Measurements from ENCODE around the gene TRIM33.
A peak's percentile ranks its signal among the peaks of the same experiment; 100 is the strongest.
"Not testable (repeated sequence)": the region's sequence is repeated elsewhere in the genome, so short reads cannot be mapped to it uniquely, and the experiment has no call there.

TRIM33 gene

DNA sequence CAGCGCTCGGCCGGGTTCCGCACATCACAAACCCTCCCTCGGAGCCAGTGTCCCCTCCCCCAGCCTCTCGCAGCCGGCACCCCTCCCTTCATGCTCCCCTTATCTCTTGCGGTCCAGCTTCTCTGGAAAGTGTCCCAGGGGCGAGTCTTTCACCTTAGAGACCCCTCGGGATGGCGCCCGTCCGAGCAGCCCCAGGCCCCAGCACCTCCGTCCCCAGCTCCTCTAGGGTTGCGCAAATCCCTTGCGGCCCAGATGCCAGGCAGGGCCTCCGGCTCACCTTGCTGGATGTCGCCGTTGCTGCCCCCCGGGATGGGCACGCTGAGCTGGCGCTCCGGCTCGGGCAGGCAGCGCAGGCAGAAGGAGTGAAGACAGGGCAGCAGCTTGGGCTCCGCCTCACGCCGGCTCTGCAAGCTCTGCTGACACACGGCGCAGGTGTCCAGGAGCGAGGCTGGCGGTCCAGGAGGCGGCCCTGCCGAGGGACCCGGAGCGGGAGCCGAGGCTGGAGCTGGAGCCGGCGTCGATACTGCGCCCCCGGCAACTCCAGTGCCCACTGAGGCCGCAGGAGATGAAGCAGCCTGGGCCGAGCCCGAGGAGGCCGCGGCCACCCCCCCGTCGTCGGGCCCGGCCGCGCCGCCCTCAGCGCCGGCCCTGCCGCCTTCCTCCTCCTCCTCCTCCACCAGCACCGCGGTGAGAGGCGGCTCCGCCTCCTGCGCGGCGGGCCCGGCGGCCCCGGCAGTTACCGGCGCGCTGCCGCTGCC, 550 bp downstream of the TRIM33 start:
- DNase-seq (ENCODE audit: low read depth in 2 of 2) = peak in 1 of 2 donors; percentile 13

GRCh38 chr1:114509596-114510273, 1.3 kb downstream of the TRIM33 start:
- no peak for DNase-seq (ENCODE audit: low read depth in 2 of 2)

DNA sequence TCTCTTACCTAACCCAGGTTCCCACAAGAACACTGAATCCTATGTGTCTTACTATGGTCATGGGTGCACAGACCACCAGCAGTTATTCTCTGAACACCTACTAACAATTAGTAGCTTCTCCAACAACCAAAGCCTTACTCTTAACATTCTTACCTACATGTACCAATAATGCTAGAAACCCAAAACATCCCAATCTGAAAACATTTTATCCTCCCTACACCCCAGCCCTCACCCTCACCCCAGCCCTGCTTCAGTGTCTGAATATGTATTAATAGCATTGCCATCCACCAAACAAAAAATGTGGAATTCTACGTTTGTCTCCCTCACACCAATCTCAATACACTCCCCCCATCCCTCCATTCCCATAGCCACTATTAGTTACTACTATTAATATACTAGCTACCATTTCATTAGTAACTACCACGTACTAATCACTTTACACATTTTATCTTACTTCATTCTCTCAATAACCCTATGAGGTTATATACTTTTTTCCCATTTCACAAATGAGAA, 2.6 kb downstream of the TRIM33 start:
- no peak for DNase-seq (ENCODE audit: low read depth in 2 of 2)

- no peak for DNase-seq (ENCODE audit: low read depth in 2 of 2)
Measured at GRCh38 chr1:114507513-114507912, 3.5 kb downstream of the TRIM33 start.

GRCh38 chr1:114505148-114505561, 5.8 kb downstream of the TRIM33 start:
- no peak for DNase-seq (ENCODE audit: low read depth in 2 of 2)

- no peak for DNase-seq (ENCODE audit: low read depth in 2 of 2)
Measured at GRCh38 chr1:114503916-114504422, 7.0 kb downstream of the TRIM33 start.

- DNase-seq (ENCODE audit: low read depth in 2 of 2) = no peak
Measured at GRCh38 chr1:114502080-114502479, 8.9 kb downstream of the TRIM33 start.

- no peak for DNase-seq (ENCODE audit: low read depth in 2 of 2)
Measured at GRCh38 chr1:114499478-114499877, 11.5 kb downstream of the TRIM33 start.

- no peak for DNase-seq (ENCODE audit: low read depth in 2 of 2)
Measured at GRCh38 chr1:114496089-114496488, 14.9 kb downstream of the TRIM33 start.

GRCh38 chr1:114495486-114495885, 15.5 kb downstream of the TRIM33 start:
- DNase-seq (ENCODE audit: low read depth in 2 of 2) = no peak

GRCh38 chr1:114492978-114493377, 18.0 kb downstream of the TRIM33 start:
- DNase-seq (ENCODE audit: low read depth in 2 of 2) = no peak

- no peak for DNase-seq (ENCODE audit: low read depth in 2 of 2)
Measured at GRCh38 chr1:114490274-114490693, 20.7 kb downstream of the TRIM33 start.

- DNase-seq (ENCODE audit: low read depth in 2 of 2) = no peak
Measured at GRCh38 chr1:114488739-114489138, 22.3 kb downstream of the TRIM33 start.

DNA sequence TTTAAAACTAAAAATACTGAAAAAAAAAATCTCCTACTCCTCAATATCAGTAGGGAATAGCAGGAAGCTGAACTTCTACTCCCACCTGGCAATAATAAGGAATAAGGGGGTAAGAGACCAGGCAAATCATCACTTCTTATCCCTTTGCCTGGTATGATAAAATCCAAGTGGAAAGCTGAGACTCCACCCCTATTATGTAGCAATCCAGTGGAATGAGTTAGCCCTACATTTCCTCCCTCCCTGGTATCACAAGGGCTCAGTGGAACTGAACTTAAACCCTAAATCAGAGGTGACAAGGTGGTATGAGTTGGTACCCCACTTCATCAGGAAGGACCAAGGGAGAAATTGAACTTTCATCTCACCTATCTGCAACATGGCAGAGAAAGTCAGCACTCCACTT, 25.7 kb downstream of the TRIM33 start:
- DNase-seq (ENCODE audit: low read depth in 2 of 2) = no peak

- DNase-seq (ENCODE audit: low read depth in 2 of 2) = no peak
Measured at GRCh38 chr1:114482585-114482984, 28.4 kb downstream of the TRIM33 start.

- DNase-seq (ENCODE audit: low read depth in 2 of 2) = not testable (repeated sequence)
Measured at GRCh38 chr1:114479636-114480035, 31.4 kb downstream of the TRIM33 start.

- no peak for DNase-seq (ENCODE audit: low read depth in 2 of 2)
Measured at GRCh38 chr1:114479134-114479533, 31.9 kb downstream of the TRIM33 start.

DNA sequence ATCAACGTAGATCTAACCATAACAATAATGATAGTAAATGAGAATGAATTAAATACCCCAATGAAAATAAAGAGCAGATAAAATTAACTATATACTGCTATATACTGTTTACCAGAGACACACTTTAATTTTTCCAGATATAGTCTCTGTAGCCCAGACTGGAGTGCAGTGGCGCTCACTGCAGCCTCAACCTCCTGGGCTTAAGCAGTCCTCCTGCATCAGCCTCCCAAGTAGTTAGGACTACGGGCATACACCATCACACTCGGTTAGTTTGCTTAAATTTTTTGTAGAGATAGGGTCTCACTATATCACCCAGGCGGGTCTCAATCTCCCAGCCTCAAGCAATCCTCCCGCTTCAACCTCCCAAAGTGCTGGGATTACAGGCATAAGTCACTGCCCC, 37.2 kb downstream of the TRIM33 start:
- DNase-seq (ENCODE audit: low read depth in 2 of 2) = no peak

- no peak for DNase-seq (ENCODE audit: low read depth in 2 of 2)
Measured at GRCh38 chr1:114472408-114472807, 38.6 kb downstream of the TRIM33 start.

- DNase-seq (ENCODE audit: low read depth in 2 of 2) = no peak
Measured at GRCh38 chr1:114470681-114471080, 40.3 kb downstream of the TRIM33 start.

GRCh38 chr1:114468710-114469468, 42.1 kb downstream of the TRIM33 start:
- no peak for DNase-seq (ENCODE audit: low read depth in 2 of 2)

DNA sequence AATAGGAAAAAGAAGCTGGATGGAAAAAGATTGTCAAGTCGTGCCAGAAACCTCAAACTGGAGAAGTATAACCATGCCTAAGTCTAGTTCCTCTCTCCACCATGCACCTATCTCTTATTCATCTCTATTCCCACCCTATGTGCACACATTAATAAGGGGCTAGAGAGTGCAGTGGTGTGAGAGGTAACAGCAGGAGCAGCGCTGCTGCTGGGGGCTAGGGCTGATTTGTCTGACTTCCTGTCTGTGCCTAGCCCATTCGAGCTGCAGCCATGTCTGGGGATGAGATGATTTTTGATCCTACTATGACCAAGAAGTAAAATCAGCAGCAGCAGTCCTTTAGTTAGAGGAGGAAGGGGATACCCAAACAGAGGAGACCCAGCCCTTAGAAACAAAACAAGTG, 43.0 kb downstream of the TRIM33 start:
- no peak for DNase-seq (ENCODE audit: low read depth in 2 of 2)

All from stimulated activated CD8-positive, alpha-beta memory T cell treated with anti-CD3 and anti-CD28 coated beads, Interleukin-2, amount 100 ng/mL, for 48 hours (primary cell).